HepG2 (cell line): ENCODE measurements around the gene FKBP1A. TPM values are rescaled to one million over a fixed set of nuclear protein-coding genes. Genes with fewer than 3 reads are reported as not detected.

ENCODE experiments used
- AHDC1 ChIP-seq: sonication (generic); formaldehyde crosslinking; IDR thresholded peaks from 2 replicates; pipeline ENCODE4 v1.5.1; 2020; ENCODE audit warnings: mild to moderate bottlenecking, missing genetic modification reagents, borderline replicate concordance
- MYPOP ChIP-seq: sonication (generic); formaldehyde crosslinking; IDR thresholded peaks from 2 replicates; pipeline ENCODE4 v1.8.1; 2023; ENCODE audit warnings: mild to moderate bottlenecking, moderate library complexity, missing genetic modification reagents
- NONO ChIP-seq, 2 experiments: fragments of 450-650 bp in 1 of 2; sonication (generic) in 1 of 2; formaldehyde crosslinking in 1 of 2; IDR thresholded peaks in 1 of 2; conservative IDR thresholded peaks in 1 of 2; 2 replicates each; pipeline versions ENCODE4 v1.6.1 to v1.8.0; 2017 to 2022; ENCODE audit warnings: mild to moderate bottlenecking in 1 of 2, missing genetic modification reagents in 1 of 2, moderate library complexity in 1 of 2
- YEATS2 ChIP-seq: sonication (generic); formaldehyde crosslinking; IDR thresholded peaks from 2 replicates; pipeline ENCODE4 v1.4.0; 2020; ENCODE audit warnings: missing genetic modification reagents, borderline replicate concordance
- ZC3H4 ChIP-seq: sonication (generic); formaldehyde crosslinking; IDR thresholded peaks from 2 replicates; pipeline ENCODE4 v1.4.0; 2020; ENCODE audit warnings: missing genetic modification reagents, borderline replicate concordance
- ZNF318 ChIP-seq: sonication (generic); formaldehyde crosslinking; IDR thresholded peaks from 2 replicates; pipeline ENCODE4 v1.4.0; 2020; ENCODE audit warnings: mild to moderate bottlenecking, missing genetic modification reagents
- ZNF574 ChIP-seq: sonication (generic); formaldehyde crosslinking; IDR thresholded peaks from 2 replicates; pipeline ENCODE4 v1.4.0; 2020; ENCODE audit warnings: missing genetic modification reagents
- ZNF598 ChIP-seq: sonication (generic); formaldehyde crosslinking; IDR thresholded peaks from 2 replicates; pipeline ENCODE4 v1.5.1; 2020; ENCODE audit warnings: mild to moderate bottlenecking, missing genetic modification reagents, borderline replicate concordance
- ZNF737 ChIP-seq: sonication (generic); formaldehyde crosslinking; IDR thresholded peaks from 2 replicates; pipeline ENCODE4 v1.5.0; 2020; ENCODE audit warnings: missing genetic modification reagents, mild to moderate bottlenecking, borderline replicate concordance
- ZNF768 ChIP-seq: sonication (generic); formaldehyde crosslinking; IDR thresholded peaks from 2 replicates; pipeline ENCODE4 v1.4.0; 2020; ENCODE audit warnings: missing genetic modification reagents
- polyA plus RNA-seq, 8 experiments: library from polyadenylated mRNA; depleted of rRNA in 3 of 8; stranded (reverse) in 7 of 8; unstranded in 1 of 8; fragments of >200 nt; fragmentation: Illumina TruSeq in 4 of 8; extraction: Trizol in 4 of 8; gene quantifications; 2 replicates each; pipeline versions ENCODE4 v1.2.1 to v1.2.3, GENCODE V29; 2011 to 2016; ENCODE audit warnings: low read depth in 4 of 8, missing spikeins in 1 of 8, mixed read lengths in 1 of 8; ENCODE audit not compliant: insufficient read depth in 1 of 8
- total RNA-seq, 5 experiments: library from RNA; depleted of rRNA; stranded (reverse); fragments of >200 nt; fragmentation: Illumina TruSeq; extraction: Trizol; gene quantifications; 2 replicates each; pipeline ENCODE4 v1.2.3, GENCODE V29; 2016; ENCODE audit warnings: low read depth in 1 of 5

FKBP1A gene
- total and polyA plus RNA-seq, 2 of the 13 experiments (the other 11 are each of a cell fraction or from before 2014, with no cell fraction given) = 119 to 468 TPM

- TF ChIP-seq AHDC1 (CRISPR knock-in tag) (0 out of 2 replicates have a peak, but pooled peaks have one; percentile 13), ZNF598 (CRISPR knock-in tag) (peak; percentile 22; the same call in 1 of the 2 replicates), MYPOP (CRISPR knock-in tag) (0 out of 2 replicates have a peak, but pooled peaks have one; percentile 5), ZNF768 (CRISPR knock-in tag) (peak; percentile 75), NONO (IDR thresholded peaks at IDR 0.05) (no peak), NONO (CRISPR knock-in tag; conservative IDR thresholded peaks at IDR 0.05) (0 out of 2 replicates have a peak, but pooled peaks have one; percentile 9), ZNF574 (CRISPR knock-in tag) (0 out of 2 replicates have a peak, but pooled peaks have one; percentile 15), YEATS2 (CRISPR knock-in tag) (no peak; the same call in 1 of the 2 replicates), ZC3H4 (CRISPR knock-in tag) (0 out of 2 replicates have a peak, but pooled peaks have one; percentile 29), ZNF318 (no peak), ZNF737 (CRISPR knock-in tag) (peak; percentile 44; the same call in 1 of the 2 replicates)
These were observed 65.6 kb downstream of the FKBP1A start (continued) for GRCh38 chr20:1327241-1327653.
